GM18517 (cell line): ENCODE data around the gene TEX35.
A peak's percentile ranks its signal among the peaks of the same experiment; 100 is the strongest.
"Not testable (repeated sequence)": the region's sequence is repeated elsewhere in the genome, so short reads cannot be mapped to it uniquely, and the experiment has no call there.

Source experiments
- ATAC-seq: cut with Tn5 transposase; IDR thresholded peaks from one replicate; pipeline ENCODE4 v1.9.1; 2021; ENCODE audit warnings: mild to moderate bottlenecking, moderate library complexity; ENCODE audit not compliant: unreplicated experiment

The TEX35 gene

GRCh38 chr1:178540646-178541045 lies 27.7 kb downstream of the TEX35 start:
- ATAC-seq = no peak

DNA sequence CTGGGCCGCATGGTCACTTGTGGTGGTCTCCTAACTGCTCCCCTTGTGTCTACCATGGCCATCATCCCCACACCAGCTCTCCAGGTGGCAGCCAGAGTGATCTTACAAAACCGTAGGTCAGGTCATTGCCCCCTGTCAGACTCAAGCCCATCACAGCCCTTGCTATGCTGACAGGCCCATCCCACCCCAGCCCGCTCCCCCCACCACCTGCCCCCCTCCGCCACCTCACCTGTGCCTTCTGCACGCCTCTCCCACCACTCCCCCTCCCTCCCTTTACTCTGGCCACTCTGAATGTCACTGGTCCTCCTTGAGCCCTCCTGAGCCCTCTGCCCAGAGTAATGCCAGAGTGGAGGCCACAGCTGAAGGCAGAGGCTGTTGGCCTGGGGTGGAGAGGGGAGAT lies 28.5 kb downstream of the TEX35 start:
- no peak for ATAC-seq

DNA sequence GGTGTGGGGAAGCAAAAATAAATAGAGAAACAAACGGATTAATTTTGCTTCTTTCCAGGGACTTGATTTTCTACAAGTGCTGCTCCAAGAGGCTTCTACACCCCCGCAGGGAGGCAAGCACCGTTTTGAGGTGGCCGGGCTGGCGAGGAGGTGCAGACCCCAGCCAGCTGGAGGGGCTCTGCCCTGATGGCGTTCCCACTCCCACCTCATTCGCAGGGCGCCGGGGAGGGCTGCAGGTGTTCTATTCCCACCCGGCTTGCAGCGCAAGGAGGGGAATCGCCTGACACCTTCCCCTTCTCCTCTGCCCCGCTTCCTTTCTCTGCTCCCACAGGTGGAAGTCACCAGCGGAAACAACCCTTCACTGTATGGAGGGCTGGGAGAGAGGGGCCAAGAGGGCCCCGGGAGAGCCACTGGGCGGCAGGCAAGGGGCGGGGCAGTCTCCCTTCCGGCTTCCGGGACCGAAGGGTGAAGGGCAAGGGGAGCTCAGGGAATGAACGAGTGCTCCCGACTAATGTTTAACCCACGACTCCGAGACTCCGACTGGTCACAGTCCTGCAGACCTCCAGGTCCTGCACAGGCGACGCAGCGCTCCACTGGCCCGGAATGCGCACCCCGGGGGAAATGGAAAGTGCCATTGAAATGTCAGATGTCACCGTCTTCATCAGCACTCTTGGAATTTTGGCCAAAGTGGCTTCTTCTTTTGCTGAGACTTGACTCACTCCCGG lies 29.1 kb downstream of the TEX35 start:
- ATAC-seq = peak; percentile 38

GRCh38 chr1:178542554-178543289 lies 29.8 kb downstream of the TEX35 start:
- peak; percentile 72 for ATAC-seq

DNA sequence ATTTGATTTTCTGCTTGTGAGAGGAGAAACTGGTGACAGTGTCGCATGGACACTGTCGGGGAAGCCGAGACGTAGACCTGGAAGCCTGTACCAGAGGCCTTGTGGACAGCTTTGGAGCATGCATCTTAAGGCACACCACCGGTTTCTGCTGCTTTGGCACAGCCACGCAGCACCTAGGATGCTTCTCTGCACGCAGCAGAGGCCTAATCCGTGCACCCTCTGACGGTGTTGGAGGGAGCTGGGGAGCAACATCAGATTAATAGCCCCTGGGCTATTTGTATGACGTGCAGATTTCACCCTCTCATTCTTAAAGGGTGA lies 30.3 kb downstream of the TEX35 start:
- peak; percentile 53 for ATAC-seq

GRCh38 chr1:178544531-178544930 lies 31.6 kb downstream of the TEX35 start:
- ATAC-seq = no peak

- no peak for ATAC-seq
These were observed 35.2 kb downstream of the TEX35 start for GRCh38 chr1:178548108-178548507.

DNA sequence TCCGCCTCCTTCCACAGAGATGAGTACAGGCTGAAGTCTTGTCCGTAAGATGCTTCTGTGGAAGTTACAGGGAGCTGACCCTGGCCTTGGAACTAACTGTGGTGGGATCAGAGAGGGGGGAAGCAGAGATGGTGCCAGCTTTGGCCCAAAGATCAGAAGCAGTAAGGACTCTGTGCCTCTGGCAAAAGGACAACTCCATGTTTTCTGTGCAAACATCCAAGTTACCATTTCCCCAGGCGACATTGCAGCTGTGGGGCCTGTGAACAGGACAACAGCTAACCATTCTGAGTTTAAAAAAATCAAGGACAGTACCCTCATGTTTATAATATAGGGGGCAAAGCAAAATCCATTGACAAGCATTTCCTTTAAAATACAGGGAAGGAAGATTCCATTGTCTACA lies 38.4 kb downstream of the TEX35 start:
- ATAC-seq = no peak

DNA sequence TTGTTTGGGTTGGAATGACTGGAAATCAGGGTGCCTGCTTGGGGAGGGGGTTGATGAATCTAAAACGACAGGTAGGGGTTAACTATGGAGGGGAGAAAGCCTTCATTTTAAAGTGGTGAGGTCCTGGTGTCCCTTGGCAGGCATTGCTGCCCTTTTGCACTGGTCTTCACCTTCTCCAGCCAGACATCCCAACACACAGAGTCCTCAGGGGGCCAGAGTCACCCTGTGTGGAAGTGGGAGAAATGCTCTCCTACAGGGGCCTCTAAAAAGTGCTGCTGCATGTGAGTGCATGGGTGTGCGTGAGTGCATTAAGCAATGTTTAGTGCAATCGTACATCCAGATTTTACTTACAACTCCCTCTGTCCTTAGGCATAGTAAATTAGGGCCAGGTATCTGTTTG lies 39.0 kb downstream of the TEX35 start:
- ATAC-seq = no peak

GRCh38 chr1:178552856-178553255 lies 39.9 kb downstream of the TEX35 start:
- ATAC-seq = no peak

DNA sequence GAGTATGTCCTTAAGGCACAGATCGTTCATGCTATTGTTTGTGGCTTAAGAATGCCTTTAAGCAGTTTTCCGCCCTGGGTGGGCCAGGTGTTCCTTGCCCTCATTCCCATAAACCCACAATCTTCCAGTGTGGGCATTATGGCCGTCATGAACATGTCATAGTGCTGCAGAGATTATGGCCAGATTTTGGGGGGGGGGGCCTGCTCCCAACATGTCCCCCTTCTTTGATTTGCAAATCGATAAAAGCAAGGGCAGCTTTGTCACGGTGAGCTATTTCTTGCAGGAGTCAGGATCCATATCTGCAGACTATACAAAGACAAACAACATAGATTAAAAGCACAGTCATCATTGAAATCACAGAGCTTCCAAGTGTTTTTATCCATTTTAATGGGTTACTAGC lies 41.4 kb downstream of the TEX35 start:
- not testable (repeated sequence) for ATAC-seq

- ATAC-seq = not testable (repeated sequence)
These were observed 42.7 kb downstream of the TEX35 start for GRCh38 chr1:178555613-178556012.

- not testable (repeated sequence) for ATAC-seq
These were observed 45.9 kb downstream of the TEX35 start for GRCh38 chr1:178558816-178559215.

- ATAC-seq = no peak
These were observed 48.0 kb downstream of the TEX35 start for GRCh38 chr1:178560871-178561376.

- ATAC-seq = no peak
These were observed 50.4 kb downstream of the TEX35 start for GRCh38 chr1:178563099-178563820.

DNA sequence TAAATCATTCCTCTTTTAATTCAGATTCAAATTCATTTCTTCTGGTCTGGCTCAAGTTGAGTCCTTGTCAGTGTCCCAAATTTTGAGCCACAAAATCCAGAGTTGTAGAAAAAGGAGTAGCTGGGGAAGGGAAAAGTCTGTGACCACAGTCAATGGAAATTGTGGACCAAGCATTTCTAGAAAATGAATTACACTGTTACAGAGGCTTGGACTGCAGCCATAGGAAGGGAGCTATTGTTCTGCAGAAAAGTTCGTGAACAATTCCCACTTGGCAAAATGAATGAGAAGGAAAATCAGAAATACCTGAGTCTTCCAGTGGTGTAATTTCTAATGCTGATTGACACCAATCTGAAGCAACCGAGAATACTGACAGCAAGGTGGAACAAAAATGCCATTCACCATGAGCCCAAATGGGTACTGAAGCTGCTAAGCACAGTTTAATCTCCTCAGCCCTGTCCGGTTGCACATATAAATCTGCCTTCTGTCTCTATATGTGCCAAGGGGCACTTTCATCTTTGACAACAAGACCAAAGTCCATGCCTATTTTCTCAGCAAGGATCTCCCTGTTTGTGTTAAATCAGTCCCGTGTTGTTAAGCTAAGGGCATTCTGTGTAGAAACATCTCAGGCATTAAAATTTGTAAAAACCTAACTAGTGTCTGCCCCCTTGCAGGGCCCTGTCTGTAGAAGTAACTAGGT lies 51.3 kb downstream of the TEX35 start:
- ATAC-seq = no peak

GRCh38 chr1:178564783-178565180 lies 51.9 kb downstream of the TEX35 start:
- ATAC-seq = no peak

DNA sequence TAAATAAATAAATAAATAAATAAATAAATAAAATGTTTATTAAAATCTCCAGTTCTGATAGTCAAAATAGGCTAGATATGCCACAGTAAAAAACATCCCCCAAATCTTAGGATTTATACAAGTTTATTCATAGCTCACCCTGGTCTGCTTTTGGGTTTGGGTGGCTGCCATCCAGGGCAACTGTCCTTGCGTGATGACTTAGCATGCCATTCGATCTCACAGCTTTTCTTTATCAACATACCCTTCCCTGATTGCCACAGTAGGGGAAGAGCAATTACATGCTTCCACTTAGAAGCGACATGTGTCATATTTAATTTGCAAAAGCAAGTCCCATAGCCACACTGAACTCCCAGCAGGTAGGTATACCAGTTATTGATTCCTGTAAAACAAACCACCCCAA lies 52.7 kb downstream of the TEX35 start:
- no peak for ATAC-seq

- no peak for ATAC-seq
These were observed 53.3 kb downstream of the TEX35 start for GRCh38 chr1:178566187-178566586.

- ATAC-seq = no peak
These were observed 58.9 kb downstream of the TEX35 start for GRCh38 chr1:178571807-178572206.
